H9 (cell line): ENCODE results near the gene NUDT3. TPM values are rescaled to one million over a fixed set of nuclear protein-coding genes. Genes with fewer than 3 reads are reported as not detected.

Source experiments
- DNase-seq: peaks from one replicate; pipeline ENCODE4 v3.0.0-alpha.2; 2017
- H2AFZ ChIP-seq: one replicate; pipeline ENCODE4 v1.6.1; 2013; ENCODE audit warnings: mild to moderate bottlenecking, low read length, control low read depth, moderate library complexity
- H2AK5ac ChIP-seq: 2 replicates; pipeline ENCODE4 v1.6.1; 2013; ENCODE audit warnings: low read length, control low read depth, mixed read lengths; ENCODE audit not compliant: insufficient read length
- H2BK120ac ChIP-seq: one replicate; pipeline ENCODE4 v1.6.1; 2013; ENCODE audit warnings: low read depth, mild to moderate bottlenecking, low read length, control low read depth, inconsistent platforms; ENCODE audit not compliant: poor library complexity, severe bottlenecking
- H2BK12ac ChIP-seq: 2 replicates; pipeline ENCODE4 v1.6.1; 2013; ENCODE audit warnings: low read length, control low read depth, mixed read lengths, low read depth; ENCODE audit not compliant: insufficient read length
- H2BK15ac ChIP-seq: 2 replicates; pipeline ENCODE4 v1.6.1; 2013; ENCODE audit warnings: low read depth, low read length, control low read depth
- H2BK20ac ChIP-seq: one replicate; pipeline ENCODE4 v1.6.1; 2013; ENCODE audit warnings: low read depth, mild to moderate bottlenecking, low read length, control low read depth, inconsistent platforms; ENCODE audit not compliant: poor library complexity, severe bottlenecking
- H2BK5ac ChIP-seq: 2 replicates; pipeline ENCODE4 v1.6.1; 2013; ENCODE audit warnings: low read length, control low read depth, mixed read lengths; ENCODE audit not compliant: insufficient read length
- H3K14ac ChIP-seq: 2 replicates; pipeline ENCODE4 v1.6.1; 2013; ENCODE audit warnings: low read length, control low read depth; ENCODE audit not compliant: insufficient read depth
- H3K18ac ChIP-seq: 2 replicates; pipeline ENCODE4 v1.6.1; 2013; ENCODE audit warnings: low read depth, mild to moderate bottlenecking, mixed read lengths, low read length, control low read depth; ENCODE audit not compliant: insufficient read length
- H3K23ac ChIP-seq: 2 replicates; pipeline ENCODE4 v1.6.1; 2013; ENCODE audit warnings: low read length, control low read depth, mixed read lengths, low read depth; ENCODE audit not compliant: insufficient read length
- H3K23me2 ChIP-seq: 2 replicates; pipeline ENCODE4 v1.6.1; 2013; ENCODE audit warnings: low read depth, mild to moderate bottlenecking, mixed read lengths, low read length, control low read depth; ENCODE audit not compliant: insufficient read length, poor library complexity, severe bottlenecking
- H3K27ac ChIP-seq: 2 replicates; pipeline ENCODE4 v1.5.1; 2013; ENCODE audit warnings: low read length, control low read depth, mixed read lengths, low read depth; ENCODE audit not compliant: insufficient read length
- H3K27me3 ChIP-seq: 2 replicates; pipeline ENCODE4 v1.6.1; 2013; ENCODE audit warnings: low read length, control low read depth, inconsistent platforms; ENCODE audit not compliant: insufficient read depth
- H3K4ac ChIP-seq: 2 replicates; pipeline ENCODE4 v1.6.1; 2013; ENCODE audit warnings: low read depth, mild to moderate bottlenecking, control low read depth, inconsistent platforms, low read length, moderate library complexity
- H3K4me1 ChIP-seq: 2 replicates; pipeline ENCODE4 v1.6.1; 2013; ENCODE audit warnings: low read length, control low read depth, inconsistent platforms; ENCODE audit not compliant: insufficient read depth
- H3K4me2 ChIP-seq: 2 replicates; pipeline ENCODE4 v1.6.1; 2013; ENCODE audit warnings: low read length, control low read depth, mixed read lengths; ENCODE audit not compliant: insufficient read length, insufficient read depth
- H3K56ac ChIP-seq: 2 replicates; pipeline ENCODE4 v1.6.1; 2013; ENCODE audit warnings: low read depth, mild to moderate bottlenecking, mixed read lengths, low read length, control low read depth; ENCODE audit not compliant: insufficient read length
- H3K79me1 ChIP-seq: 2 replicates; pipeline ENCODE4 v1.6.1; 2013; ENCODE audit warnings: low read depth, mild to moderate bottlenecking, moderate library complexity, low read length, control low read depth, inconsistent platforms; ENCODE audit not compliant: insufficient read depth, poor library complexity, severe bottlenecking
- H3K79me2 ChIP-seq: 2 replicates; pipeline ENCODE4 v1.6.1; 2013; ENCODE audit warnings: low read length, control low read depth, inconsistent platforms; ENCODE audit not compliant: insufficient read depth
- H3K9ac ChIP-seq: 2 replicates; pipeline ENCODE4 v1.6.1; 2013; ENCODE audit warnings: low read length, control low read depth, mixed read lengths; ENCODE audit not compliant: insufficient read length; ENCODE audit errors: extremely low read depth
- H3K9me3 ChIP-seq: one replicate; pipeline ENCODE4 v1.6.1; 2013; ENCODE audit warnings: low read depth, low read length, inconsistent platforms; ENCODE audit not compliant: control insufficient read depth
- H3T11ph ChIP-seq: one replicate; pipeline ENCODE4 v1.6.1; 2013; ENCODE audit warnings: mild to moderate bottlenecking, low read length, control low read depth, inconsistent platforms
- H4K20me1 ChIP-seq: one replicate; pipeline ENCODE4 v1.6.1; 2013; ENCODE audit not compliant: control insufficient read depth, insufficient read length, insufficient read depth
- H4K5ac ChIP-seq: 2 replicates; pipeline ENCODE4 v1.6.1; 2013; ENCODE audit warnings: low read depth, mild to moderate bottlenecking, mixed read lengths, low read length, control low read depth; ENCODE audit not compliant: insufficient read length
- H4K8ac ChIP-seq: replicated peaks from 2 replicates; pipeline ENCODE4 v1.6.1; 2013; ENCODE audit warnings: low read length, control low read depth, mixed read lengths, low read depth; ENCODE audit not compliant: insufficient read length
- H4K91ac ChIP-seq: 2 replicates; pipeline ENCODE4 v1.6.1; 2013; ENCODE audit warnings: low read depth, mild to moderate bottlenecking, moderate library complexity, mixed read lengths, low read length, control low read depth; ENCODE audit not compliant: insufficient read length
- H3K27ac Mint-ChIP-seq, 3 experiments: 2 replicates in 2 of 3; 3 replicates in 1 of 3; pipeline ENCODE4 v1.8.0; 2020 to 2021; ENCODE audit warnings: mixed read lengths in 3 of 3, mild to moderate bottlenecking in 1 of 3, moderate library complexity in 1 of 3
- H3K27me3 Mint-ChIP-seq: 2 replicates; pipeline ENCODE4 v1.8.0; 2021; ENCODE audit warnings: low read depth, mild to moderate bottlenecking, moderate library complexity, mixed read lengths
- H3K36me3 Mint-ChIP-seq, 3 experiments: 2 replicates in 2 of 3; 3 replicates in 1 of 3; pipeline ENCODE4 v1.8.0; 2020 to 2021; ENCODE audit warnings: low read depth in 3 of 3, mixed read lengths in 3 of 3; ENCODE audit not compliant: insufficient read depth in 1 of 3
- H3K4me1 Mint-ChIP-seq, 2 experiments: 2 replicates each; pipeline ENCODE4 v1.8.0; 2020; ENCODE audit warnings: mixed read lengths in 2 of 2
- H3K4me3 Mint-ChIP-seq, 2 experiments: 2 replicates in 1 of 2; 3 replicates in 1 of 2; pipeline ENCODE4 v1.8.0; 2020 to 2021; ENCODE audit warnings: mild to moderate bottlenecking in 2 of 2, mixed read lengths in 2 of 2, moderate library complexity in 1 of 2
- H3K9me3 Mint-ChIP-seq, 2 experiments: 2 replicates in 1 of 2; 3 replicates in 1 of 2; pipeline ENCODE4 v1.8.0; 2020; ENCODE audit warnings: mild to moderate bottlenecking in 2 of 2, mixed read lengths in 2 of 2, moderate library complexity in 1 of 2
- WGBS: extraction: QIAGEN DNeasy Blood & Tissue Kit; methylation state at CpG from one replicate; pipeline ENCODE4 v1.1.7; 2013; ENCODE audit warnings: missing lambda C conversion rate, low lambda C conversion rate, mixed read lengths; ENCODE audit not compliant: insufficient read length; ENCODE audit errors: extremely low coverage; 5-methylcytosine and 5-hydroxymethylcytosine counted together
- total RNA-seq: library from RNA; stranded (reverse); gene quantifications from 2 replicates; pipeline ENCODE4 v1.2.1, GENCODE V29; 2021
- TF ChIP-seq, protein P1 (sequence below): fragments of 200-600 bp; sonication (generic); conservative IDR thresholded peaks from 3 replicates; pipeline ENCODE4 v1.8.0; 2021; ENCODE audit warnings: antibody characterized with exemption, mild to moderate bottlenecking

Gene NUDT3
- total RNA-seq, 1 experiment from 2014 or later: 23.6 TPM

DNA sequence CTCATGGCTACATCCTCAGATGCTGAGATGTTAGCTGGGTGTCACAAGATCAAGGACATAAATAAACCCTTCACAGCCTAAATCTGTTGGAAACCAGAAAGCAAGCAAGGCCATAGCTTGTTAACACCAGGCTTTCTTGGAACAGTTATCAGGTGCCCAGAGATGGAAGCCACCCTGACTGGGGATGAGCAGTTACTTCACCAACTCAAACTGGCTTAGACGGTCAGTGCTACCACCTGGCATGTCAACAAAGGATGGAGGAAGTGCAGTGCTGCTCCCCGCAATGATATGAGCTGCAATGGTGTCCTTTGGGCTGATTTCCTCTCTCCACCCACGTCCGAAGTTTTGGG lies 114.7 kb downstream of the NUDT3 start:
- no peak overlapping the region for H3K4me3 Mint-ChIP-seq
- no peak overlapping the region for H4K8ac ChIP-seq
- no peaks in the 10 kb centered on the region for H3K79me2 ChIP-seq
- TF ChIP-seq, protein P1, sequence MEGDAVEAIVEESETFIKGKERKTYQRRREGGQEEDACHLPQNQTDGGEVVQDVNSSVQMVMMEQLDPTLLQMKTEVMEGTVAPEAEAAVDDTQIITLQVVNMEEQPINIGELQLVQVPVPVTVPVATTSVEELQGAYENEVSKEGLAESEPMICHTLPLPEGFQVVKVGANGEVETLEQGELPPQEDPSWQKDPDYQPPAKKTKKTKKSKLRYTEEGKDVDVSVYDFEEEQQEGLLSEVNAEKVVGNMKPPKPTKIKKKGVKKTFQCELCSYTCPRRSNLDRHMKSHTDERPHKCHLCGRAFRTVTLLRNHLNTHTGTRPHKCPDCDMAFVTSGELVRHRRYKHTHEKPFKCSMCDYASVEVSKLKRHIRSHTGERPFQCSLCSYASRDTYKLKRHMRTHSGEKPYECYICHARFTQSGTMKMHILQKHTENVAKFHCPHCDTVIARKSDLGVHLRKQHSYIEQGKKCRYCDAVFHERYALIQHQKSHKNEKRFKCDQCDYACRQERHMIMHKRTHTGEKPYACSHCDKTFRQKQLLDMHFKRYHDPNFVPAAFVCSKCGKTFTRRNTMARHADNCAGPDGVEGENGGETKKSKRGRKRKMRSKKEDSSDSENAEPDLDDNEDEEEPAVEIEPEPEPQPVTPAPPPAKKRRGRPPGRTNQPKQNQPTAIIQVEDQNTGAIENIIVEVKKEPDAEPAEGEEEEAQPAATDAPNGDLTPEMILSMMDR: no peak
- H3K4me1 Mint-ChIP-seq: peaks cover 0 to 7% of the 10 kb centered on the region in 2 experiments; a peak in 2 of 4 replicates
- H4K91ac ChIP-seq: no peak overlapping the region
- peaks cover 0 to 7% (median 0%) of the 10 kb centered on the region in 3 experiments; a peak in 1 of 7 replicates for H3K36me3 Mint-ChIP-seq
- no peaks in the 10 kb centered on the region for H3K4me1 ChIP-seq
- H2BK12ac ChIP-seq: no peak overlapping the region
- no peaks in the 10 kb centered on the region for H3K9me3 ChIP-seq
- no peaks in the 10 kb centered on the region for H3K23me2 ChIP-seq
- no peak overlapping the region for H2BK20ac ChIP-seq
- no peak overlapping the region for H3K27ac ChIP-seq
- no peak overlapping the region for H3K18ac ChIP-seq
- DNase-seq: no peak
- no peak overlapping the region for H2BK5ac ChIP-seq
- no peak overlapping the region for H3K27ac Mint-ChIP-seq
- no peak overlapping the region for H2BK15ac ChIP-seq
- no peak overlapping the region for H3K14ac ChIP-seq
- H3K9me3 Mint-ChIP-seq: no peaks in the 10 kb centered on the region
- no peaks in the 10 kb centered on the region for H3K79me1 ChIP-seq
- H2BK120ac ChIP-seq: no peak overlapping the region
- H3K56ac ChIP-seq: no peak overlapping the region
- no CpG with 5 or more reads among the region's 4 CpGs for WGBS
- H3K4ac ChIP-seq: no peak overlapping the region
- H2AFZ ChIP-seq: no peak overlapping the region
- H3K9ac ChIP-seq: no peak overlapping the region
- no peak overlapping the region for H2AK5ac ChIP-seq
- H3K4me2 ChIP-seq: no peak overlapping the region
- no peaks in the 10 kb centered on the region for H4K20me1 ChIP-seq
- H4K5ac ChIP-seq: no peak overlapping the region
- no peak overlapping the region for H3T11ph ChIP-seq
- no peaks in the 10 kb centered on the region for H3K27me3 Mint-ChIP-seq
- H3K23ac ChIP-seq: no peak overlapping the region
- H3K27me3 ChIP-seq: no peaks in the 10 kb centered on the region
